Panc1 (cell line): ENCODE results near the gene SYCE1L.

Experiments used
- SIN3A ChIP-seq: IDR thresholded peaks from 2 replicates; pipeline ENCODE4 v1.6.1; 2012; ENCODE audit warnings: low read depth, mild to moderate bottlenecking, low read length, moderate library complexity, borderline replicate concordance; ENCODE audit not compliant: insufficient read depth
- TF ChIP-seq, protein P1 (sequence below), 2 experiments: IDR thresholded peaks; 2 replicates each; pipeline ENCODE4 v1.6.1; 2011 to 2012; ENCODE audit warnings: low read depth in 2 of 2, control low read depth in 1 of 2, low read length in 1 of 2, mild to moderate bottlenecking in 1 of 2, moderate library complexity in 1 of 2; ENCODE audit not compliant: insufficient read depth in 1 of 2

- TF ChIP-seq, protein P1, sequence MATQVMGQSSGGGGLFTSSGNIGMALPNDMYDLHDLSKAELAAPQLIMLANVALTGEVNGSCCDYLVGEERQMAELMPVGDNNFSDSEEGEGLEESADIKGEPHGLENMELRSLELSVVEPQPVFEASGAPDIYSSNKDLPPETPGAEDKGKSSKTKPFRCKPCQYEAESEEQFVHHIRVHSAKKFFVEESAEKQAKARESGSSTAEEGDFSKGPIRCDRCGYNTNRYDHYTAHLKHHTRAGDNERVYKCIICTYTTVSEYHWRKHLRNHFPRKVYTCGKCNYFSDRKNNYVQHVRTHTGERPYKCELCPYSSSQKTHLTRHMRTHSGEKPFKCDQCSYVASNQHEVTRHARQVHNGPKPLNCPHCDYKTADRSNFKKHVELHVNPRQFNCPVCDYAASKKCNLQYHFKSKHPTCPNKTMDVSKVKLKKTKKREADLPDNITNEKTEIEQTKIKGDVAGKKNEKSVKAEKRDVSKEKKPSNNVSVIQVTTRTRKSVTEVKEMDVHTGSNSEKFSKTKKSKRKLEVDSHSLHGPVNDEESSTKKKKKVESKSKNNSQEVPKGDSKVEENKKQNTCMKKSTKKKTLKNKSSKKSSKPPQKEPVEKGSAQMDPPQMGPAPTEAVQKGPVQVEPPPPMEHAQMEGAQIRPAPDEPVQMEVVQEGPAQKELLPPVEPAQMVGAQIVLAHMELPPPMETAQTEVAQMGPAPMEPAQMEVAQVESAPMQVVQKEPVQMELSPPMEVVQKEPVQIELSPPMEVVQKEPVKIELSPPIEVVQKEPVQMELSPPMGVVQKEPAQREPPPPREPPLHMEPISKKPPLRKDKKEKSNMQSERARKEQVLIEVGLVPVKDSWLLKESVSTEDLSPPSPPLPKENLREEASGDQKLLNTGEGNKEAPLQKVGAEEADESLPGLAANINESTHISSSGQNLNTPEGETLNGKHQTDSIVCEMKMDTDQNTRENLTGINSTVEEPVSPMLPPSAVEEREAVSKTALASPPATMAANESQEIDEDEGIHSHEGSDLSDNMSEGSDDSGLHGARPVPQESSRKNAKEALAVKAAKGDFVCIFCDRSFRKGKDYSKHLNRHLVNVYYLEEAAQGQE (IDR thresholded peaks at IDR 0.05; ENCODE audit: insufficient read depth in 1 of 2, low read depth in 2 of 2, low read length in 1 of 2), result no peak
- no peak for TF ChIP-seq SIN3A
Measured at GRCh38 chr16:77199211-77199610, at the start of gene SYCE1L.
